Adrenal gland (tissue), 12 donors: Measurements from ENCODE around the gene MRGPRD. TPM values are rescaled to one million over a fixed set of nuclear protein-coding genes. Genes with fewer than 3 reads are reported as not detected.

Experiments
- DNase-seq, 7 donors: peaks; one replicate each; pipeline ENCODE4 v3.0.0-alpha.2; 2019 to 2020
- H3K27ac ChIP-seq, 5 donors: fragments of 200-600 bp; sonication (generic) in 4 of 5; 1 replicate in 3 of 5; 2 replicates in 2 of 5; pipeline versions ENCODE4 v1.5.1 to v1.8.0; 2016 to 2020; ENCODE audit warnings: mild to moderate bottlenecking in 1 of 5
- H3K27me3 ChIP-seq: fragments of 200-600 bp; 2 replicates; pipeline ENCODE4 v1.8.0; 2021
- H3K36me3 ChIP-seq, 2 donors: fragments of 200-600 bp; replicated peaks in 1 of 2; 1 replicate in 1 of 2; 2 replicates in 1 of 2; pipeline versions ENCODE4 v1.5.1 to v1.8.0; 2018 to 2022
- H3K4me1 ChIP-seq, 2 donors: fragments of 200-600 bp; replicated peaks in 1 of 2; 1 replicate in 1 of 2; 2 replicates in 1 of 2; pipeline versions ENCODE4 v1.5.1 to v1.8.0; 2018 to 2021
- H3K4me3 ChIP-seq, 4 donors: fragments of 200-600 bp; sonication (generic) in 3 of 4; one replicate each; pipeline ENCODE4 v1.5.1; 2016 to 2018
- H3K9me3 ChIP-seq, 3 donors: fragments of 200-600 bp; sonication (generic) in 1 of 3; replicated peaks in 1 of 3; 1 replicate in 2 of 3; 2 replicates in 1 of 3; pipeline versions ENCODE4 v1.5.1 to v1.8.0; 2016 to 2021
- CTCF ChIP-seq, 6 experiments: fragments of 450-650 bp in 4 of 6; fragments of 200-600 bp in 2 of 6; sonication (generic) in 1 of 6; IDR thresholded peaks; 1 replicate in 5 of 6; 2 replicates in 1 of 6; pipeline versions ENCODE4 v1.5.1 to v1.8.0; 2016 to 2021; ENCODE audit warnings: antibody characterized with exemption in 6 of 6, mild to moderate bottlenecking in 2 of 6, moderate library complexity in 1 of 6
- POLR2A ChIP-seq, 2 donors: fragments of 450-650 bp; IDR thresholded peaks; one replicate each; pipeline ENCODE4 v1.6.1; 2017; ENCODE audit warnings: antibody characterized with exemption in 2 of 2, mild to moderate bottlenecking in 2 of 2, moderate library complexity in 1 of 2
- WGBS, 4 donors: extraction: QIAGEN DNeasy Blood & Tissue Kit in 2 of 4; methylation state at CpG; one replicate each; pipeline versions ENCODE4 v1.1.5 to v1.1.7; 2013 to 2017; 5-methylcytosine and 5-hydroxymethylcytosine counted together
- intact Hi-C, 2 donors: fragments of 100-400 bp; cut with DNase I; formaldehyde crosslinking; loops; one replicate each; pipeline versions ENCODE4 v1.14.1 to v1.15.0; 2022 to 2023
- polyA plus RNA-seq, 3 donors: library from polyadenylated mRNA; stranded (reverse); fragments of 200-250 nt in 2 of 3; fragments of 350-450 nt in 1 of 3; fragmentation: Illumina TruSeq in 1 of 3; extraction: RNeasy Lipid Tissue Mini Kit (QIAGEN cat#74804) in 1 of 3; gene quantifications; one replicate each; pipeline ENCODE4 v1.2.3, GENCODE V29; 2013 to 2014
- total RNA-seq, 9 donors: library from RNA; depleted of rRNA in 4 of 9; stranded (reverse); fragments of >200 nt in 4 of 9; fragments of 120-200 nt in 1 of 9; fragmentation: NEBNext Ultra II Directional in 1 of 9; extraction: Animal tissue kit (Norgen Biotek cat#: 25700) in 1 of 9; gene quantifications; one replicate each; pipeline versions ENCODE4 v1.1.0 to v1.2.4, GENCODE V29; 2013 to 2023
- donor health status: healthy with polysubstance abuse.
- donor health status: Bipolar disorder and iron deficiency.
- donor health status: DM: yes; HTN: yes; CAD: no.
- donor health status: DM: no; HTN: no; CAD: no.
- donor health status: DM: no; HTN: no; CAD: no.
- donor health status: DM: yes; HTN: yes; CAD: no.

Gene MRGPRD
- total and polyA plus RNA-seq, 12 donors = not detected

GRCh38 chr11:69002570-69003231 lies 21.9 kb upstream of the MRGPRD start:
- intact Hi-C loops = no loop called here
- no peak for TF ChIP-seq CTCF (IDR thresholded peaks at IDR 0.05)
- no peak for TF ChIP-seq POLR2A (IDR thresholded peaks at IDR 0.05)
- no peak overlapping the region for H3K4me3 ChIP-seq
- peaks cover 0 to 14% of the 10 kb centered on the region in 2 donors for H3K4me1 ChIP-seq
- peaks cover 0 to 4% of the 10 kb centered on the region in 2 donors for H3K36me3 ChIP-seq
- no peak for DNase-seq
- H3K9me3 ChIP-seq = no peaks in the 10 kb centered on the region
- no peaks in the 10 kb centered on the region for H3K27me3 ChIP-seq
- H3K27ac ChIP-seq = peak overlapping the region in 1 of 5 donors; percentile 74
- 75 to 86% (median 82%) methylated on average over 1 to 13 of the region's 13 CpGs for WGBS, 4 donors

- Histone ChIP-seq H3K27ac (peak overlapping the region in 1 of 5 donors; percentile 74), H3K4me3 (no peak overlapping the region), H3K36me3 (peaks cover 0 to 4% of the 10 kb centered on the region in 2 donors), H3K27me3 (no peaks in the 10 kb centered on the region), H3K9me3 (no peaks in the 10 kb centered on the region), H3K4me1 (peaks cover 0 to 14% of the 10 kb centered on the region in 2 donors)
- intact Hi-C loops = no loop called here
- WGBS, 4 donors = 74 to 88% (median 82%) methylated on average over 6 of the region's 6 CpGs
- DNase-seq = no peak
- TF ChIP-seq POLR2A (IDR thresholded peaks at IDR 0.05) = no peak
Measured at GRCh38 chr11:69002110-69002569, 21.4 kb upstream of the MRGPRD start.

DNA sequence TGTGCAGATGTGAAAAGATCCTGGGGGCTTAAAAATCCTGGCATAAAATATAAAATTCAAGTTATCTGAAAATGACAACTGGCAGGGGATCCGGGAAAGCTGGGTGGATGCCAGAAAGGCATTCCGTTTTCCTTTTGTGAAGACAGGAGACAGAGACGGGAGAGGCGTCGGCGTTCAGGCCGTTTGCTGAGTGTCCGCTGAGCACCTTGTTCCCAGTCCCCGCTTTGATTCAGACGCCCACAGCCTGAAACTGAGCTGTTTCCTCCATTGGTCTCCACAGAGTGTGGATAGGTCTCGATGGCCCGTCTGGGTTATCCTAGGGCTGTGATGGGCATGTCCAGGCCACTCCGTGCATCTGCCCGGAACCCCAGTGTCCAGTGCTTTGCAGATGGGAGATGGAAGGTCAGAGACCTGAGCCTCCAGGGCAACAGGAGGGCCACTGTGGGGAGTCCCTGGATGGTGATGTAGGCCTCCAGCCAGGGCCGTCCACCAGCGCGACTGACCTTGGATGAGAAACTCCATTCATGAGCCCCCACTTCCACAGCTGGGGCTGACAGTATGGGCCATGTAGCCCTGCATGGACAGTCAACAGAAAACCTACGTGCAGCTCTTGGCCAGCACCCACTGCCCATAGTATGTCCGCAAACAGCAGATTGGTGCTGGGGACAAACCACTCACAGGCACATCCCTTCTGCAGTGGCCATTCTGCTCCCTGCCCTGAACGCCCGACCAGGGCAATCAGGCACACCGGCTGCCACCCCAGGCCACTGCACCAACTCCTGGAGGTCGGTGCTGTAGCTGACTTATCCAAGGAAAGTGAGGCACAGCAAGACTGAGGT lies 20.7 kb upstream of the MRGPRD start:
- Histone ChIP-seq H3K9me3 (no peaks in the 10 kb centered on the region), H3K4me3 (no peak overlapping the region), H3K36me3 (peaks cover 0 to 4% of the 10 kb centered on the region in 2 donors), H3K27ac (peak overlapping the region in 2 of 5 donors; percentile 74 to 76), H3K4me1 (peaks cover 0 to 14% of the 10 kb centered on the region in 2 donors), H3K27me3 (no peaks in the 10 kb centered on the region)
- DNase-seq = no peak
- intact Hi-C loops = no loop called here
- no peak for TF ChIP-seq POLR2A (IDR thresholded peaks at IDR 0.05)
- TF ChIP-seq CTCF (IDR thresholded peaks at IDR 0.05) = no peak
- WGBS, 4 donors = 82 to 87% (median 86%) methylated on average over 16 to 23 of the region's 23 CpGs

GRCh38 chr11:69000831-69001242 lies 20.1 kb upstream of the MRGPRD start:
- Histone ChIP-seq H3K4me1 (peaks cover 0 to 14% of the 10 kb centered on the region in 2 donors), H3K9me3 (no peaks in the 10 kb centered on the region), H3K27ac (peak overlapping the region in 2 of 5 donors; percentile 74 to 76), H3K27me3 (no peaks in the 10 kb centered on the region), H3K4me3 (no peak overlapping the region), H3K36me3 (peaks cover 0 to 4% of the 10 kb centered on the region in 2 donors)
- DNase-seq = peak in 6 of 7 donors; percentile 76 to 82 (median 78)
- intact Hi-C loops = no loop called here
- WGBS, 4 donors = 38 to 58% (median 49%) methylated on average over 7 to 8 of the region's 8 CpGs
- TF ChIP-seq POLR2A (IDR thresholded peaks at IDR 0.05) (no peak), CTCF (IDR thresholded peaks at IDR 0.05) (peak; percentile 10 to 62 (median 58))
